Measurements from ENCODE around the gene C19orf67.

The C19orf67 gene

DNA sequence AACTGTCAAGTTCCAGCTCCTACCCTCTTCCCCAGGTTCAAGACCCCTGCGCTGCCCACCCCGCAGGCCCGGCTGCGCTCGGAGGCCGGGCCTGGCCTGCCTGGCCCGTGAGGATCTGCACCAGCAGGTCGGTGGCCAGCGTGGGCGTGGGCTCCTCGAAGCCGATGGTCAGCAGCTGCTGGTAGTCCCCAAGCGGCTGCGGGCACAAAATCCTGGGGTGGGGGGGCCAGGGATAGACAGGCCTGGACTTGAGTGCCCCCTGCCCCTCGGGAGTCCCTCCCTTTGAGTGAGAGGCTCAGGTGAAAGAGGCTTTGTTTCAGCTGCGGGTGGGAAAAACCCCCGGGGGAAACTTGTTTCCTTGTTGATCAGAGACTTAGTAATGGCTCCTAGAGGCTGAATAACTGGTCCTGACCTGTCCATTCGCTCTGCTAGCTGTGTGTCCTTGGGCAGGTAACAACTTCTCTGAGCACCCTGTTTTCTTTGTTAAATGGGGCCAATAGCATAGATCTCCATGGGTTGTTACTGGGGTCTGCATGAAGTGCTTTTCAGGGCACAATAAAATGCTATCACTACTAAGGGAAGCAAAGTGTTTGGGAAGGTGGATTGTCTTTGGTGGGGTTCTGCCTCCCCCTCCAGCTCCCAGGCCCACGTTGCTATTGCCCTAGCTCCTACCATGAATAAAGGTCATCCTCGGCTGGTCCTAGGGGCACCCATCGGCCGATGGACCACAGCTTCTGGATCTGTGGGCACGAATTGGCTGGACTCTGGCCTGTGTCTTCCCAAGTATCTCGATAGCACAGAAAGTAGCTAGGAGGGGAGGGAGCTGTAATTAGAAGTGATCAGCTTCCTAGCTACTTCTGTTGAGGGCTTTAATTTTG is 3.5 kb downstream of the C19orf67 start:
- DNase-seq (ENCODE audit: low read depth): peak; percentile 31

- DNase-seq (ENCODE audit: low read depth): peak; percentile 99
Measured at GRCh38 chr19:14080887-14081796, 4.4 kb downstream of the C19orf67 start.

- DNase-seq (ENCODE audit: low read depth): no peak
Measured at GRCh38 chr19:14078411-14078810, 7.2 kb downstream of the C19orf67 start.

DNA sequence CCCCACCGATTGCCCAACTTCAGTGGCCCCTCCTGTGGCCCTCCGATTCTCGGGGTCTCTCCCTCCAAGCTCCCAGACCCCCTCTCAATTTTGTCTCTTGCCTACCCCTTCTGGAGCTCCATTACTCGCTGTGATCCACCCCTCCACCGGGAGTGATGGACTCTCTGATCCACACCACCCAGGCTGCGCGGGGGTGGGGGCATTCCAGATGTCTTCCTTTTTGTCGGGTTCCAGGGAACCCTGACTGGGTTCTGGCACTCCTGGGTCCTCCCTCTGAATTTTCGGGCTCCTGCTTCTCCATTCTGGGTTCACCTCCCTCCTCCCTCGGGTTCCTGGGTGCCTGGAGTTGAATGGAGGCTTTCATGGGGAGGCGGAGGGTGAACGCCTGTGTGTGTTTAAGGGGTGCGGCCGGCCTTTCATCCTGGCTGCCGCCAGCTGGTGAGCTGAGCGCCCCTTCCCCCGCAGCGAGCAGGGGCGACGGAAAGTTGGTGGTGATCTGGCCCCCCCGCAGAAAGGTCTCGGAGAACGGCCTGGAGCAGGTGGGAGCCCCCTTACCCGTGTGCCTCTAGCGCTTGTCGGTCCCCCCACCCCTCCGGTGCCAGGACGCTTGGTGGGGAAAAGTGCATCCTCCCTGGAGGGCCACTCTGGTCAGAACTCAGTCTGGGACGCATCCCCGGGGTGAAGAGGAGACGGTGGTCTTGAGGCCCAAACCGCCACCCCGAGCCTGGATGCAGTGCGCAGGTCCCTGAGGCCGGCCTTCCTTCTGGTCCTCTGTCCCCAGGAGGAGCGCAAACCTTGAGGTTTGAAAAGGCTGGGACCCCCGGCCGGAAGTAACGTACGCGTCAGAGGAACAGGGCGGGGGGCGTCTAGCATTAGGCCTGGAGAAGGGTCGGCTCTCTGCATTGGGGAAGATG is 11.4 kb downstream of the C19orf67 start:
- DNase-seq (ENCODE audit: low read depth): no peak

DNA sequence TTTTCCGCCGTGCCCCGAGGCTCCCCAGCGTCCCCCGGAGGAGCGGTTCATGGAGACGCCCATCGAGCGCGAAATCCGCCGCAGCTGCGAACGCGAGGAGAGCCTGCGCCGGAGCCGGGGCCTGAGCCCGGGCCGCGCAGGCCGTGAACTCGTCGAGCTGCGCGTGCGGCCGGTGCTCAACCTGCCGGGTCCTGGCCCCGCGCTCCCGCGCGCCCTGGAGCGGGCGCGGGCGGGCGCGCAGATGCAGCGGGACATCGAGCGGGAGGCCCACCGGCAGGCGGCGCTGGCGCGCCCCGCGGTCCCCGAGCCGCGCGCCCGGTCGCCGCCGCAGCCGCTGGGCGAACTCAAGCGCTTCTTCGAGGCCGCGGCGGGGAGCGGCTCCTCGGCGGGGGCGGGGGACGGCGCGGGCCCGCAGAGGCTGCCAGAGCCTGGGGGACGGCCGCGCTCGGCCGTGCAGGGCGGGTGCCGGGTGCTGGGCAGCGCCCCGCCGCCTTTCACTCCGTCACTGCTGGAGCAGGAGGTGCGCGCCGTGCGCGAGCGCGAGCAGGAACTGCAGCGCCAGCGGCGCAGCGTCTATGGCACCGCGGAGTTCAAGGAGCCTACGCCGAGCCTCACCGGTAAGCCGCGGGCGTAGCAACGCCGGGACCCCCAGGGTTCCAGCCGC is 12.2 kb downstream of the C19orf67 start:
- DNase-seq (ENCODE audit: low read depth): peak; percentile 64

GRCh38 chr19:14072535-14073260 is 12.9 kb downstream of the C19orf67 start, which contains the start of gene MISP3:
MISP3 (plus strand) TSS chr19:14072786; CDS start chr19:14073310, 524 bp downstream.
- DNase-seq (ENCODE audit: low read depth): no peak

DNA sequence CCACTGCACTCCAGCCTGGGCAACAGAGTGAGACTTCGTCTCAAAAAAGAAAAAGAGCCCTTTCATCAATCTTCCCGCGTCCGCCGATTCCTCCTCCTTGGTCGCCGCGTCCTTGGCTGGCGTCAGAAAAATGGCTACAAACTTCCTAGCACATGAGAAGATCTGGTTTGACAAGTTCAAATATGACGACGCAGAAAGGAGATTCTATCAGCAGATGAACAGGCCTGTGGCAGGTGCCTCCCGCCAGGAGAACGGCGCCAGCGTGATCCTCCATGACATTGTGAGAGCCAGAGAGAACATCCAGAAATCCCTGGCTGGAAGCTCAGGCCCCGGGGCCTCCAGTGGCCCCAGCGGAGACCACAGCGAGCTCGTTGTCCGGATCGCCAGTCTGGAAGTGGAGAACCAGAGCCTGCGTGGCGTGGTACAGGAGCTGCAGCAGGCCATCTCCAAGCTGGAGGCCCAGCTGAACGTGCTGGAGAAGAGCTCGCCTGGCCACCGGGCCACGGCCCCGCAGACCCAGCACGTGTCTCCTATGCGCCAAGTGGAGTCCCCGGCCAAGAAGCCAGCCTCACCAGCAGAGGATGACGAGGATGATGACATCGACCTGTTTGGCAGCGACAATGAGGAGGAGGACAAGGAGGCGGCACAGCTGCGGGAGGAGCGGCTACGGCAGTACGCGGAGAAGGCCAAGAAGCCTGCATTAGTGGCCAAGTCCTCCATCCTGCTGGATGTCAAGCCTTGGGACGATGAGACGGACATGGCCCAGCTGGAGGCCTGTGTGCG is 15.1 kb downstream of the C19orf67 start:
- no peak for DNase-seq (ENCODE audit: low read depth)

GRCh38 chr19:14066134-14066533 is 19.4 kb downstream of the C19orf67 start:
- DNase-seq (ENCODE audit: low read depth): no peak

DNA sequence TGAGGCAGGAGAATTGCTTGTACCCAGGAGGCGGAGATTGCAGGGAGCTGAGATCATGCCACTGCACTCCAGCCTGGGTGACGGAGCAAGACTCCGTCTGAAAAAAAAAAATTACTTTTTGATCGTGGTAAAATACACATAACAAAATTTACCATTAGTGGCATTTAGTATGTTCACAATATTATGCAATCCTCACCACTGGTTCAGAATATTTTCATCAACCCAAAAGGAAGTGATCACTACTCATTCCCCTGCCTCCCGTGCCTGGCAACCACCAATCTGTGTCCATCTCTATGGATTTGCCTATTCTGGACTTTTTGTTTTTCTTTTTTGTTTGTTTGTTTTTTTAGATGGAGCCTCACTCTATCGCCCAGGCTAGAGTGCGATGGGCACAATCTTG is 22.5 kb downstream of the C19orf67 start:
- DNase-seq (ENCODE audit: low read depth): no peak

- DNase-seq (ENCODE audit: low read depth): no peak
Measured at GRCh38 chr19:14062558-14062855, 23.1 kb downstream of the C19orf67 start.

DNA sequence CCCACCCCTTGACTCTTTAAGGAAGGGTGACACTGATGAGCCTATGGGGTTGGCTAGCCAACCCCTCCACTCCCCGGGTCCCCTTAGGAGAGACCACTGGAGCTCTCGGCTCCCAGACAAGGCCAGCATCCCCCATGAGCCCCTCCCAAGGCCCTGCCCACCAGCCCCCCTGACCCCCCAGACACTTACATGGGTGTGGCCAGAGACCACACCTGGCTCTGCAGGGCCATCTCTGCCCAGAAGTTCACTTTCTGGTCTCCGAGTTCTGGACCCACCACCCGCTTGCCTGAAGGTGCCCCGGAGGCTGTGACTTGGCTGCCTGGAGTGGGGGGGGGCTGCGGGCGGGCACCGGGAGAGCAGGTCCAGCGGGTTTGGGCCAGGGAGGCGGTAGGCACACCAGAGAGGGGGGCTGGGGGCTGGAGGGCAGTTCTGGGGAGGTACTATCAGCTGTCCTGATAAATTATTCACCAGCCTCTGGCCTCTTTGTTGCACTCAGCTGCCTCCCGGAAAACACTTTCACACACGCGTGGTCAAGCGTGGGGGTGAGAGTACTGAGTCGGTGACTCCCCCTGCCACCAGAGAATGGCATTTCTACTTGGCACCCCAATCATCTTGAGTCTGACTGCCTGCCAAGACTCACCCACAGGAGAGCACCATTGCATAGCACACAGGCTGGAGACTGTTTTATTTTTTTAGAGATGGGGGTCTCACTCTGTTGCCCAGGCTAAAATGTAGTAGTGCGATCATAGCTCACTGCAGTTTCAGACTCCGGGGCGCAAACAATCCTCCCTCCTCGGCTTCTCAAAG is 23.6 kb downstream of the C19orf67 start, which contains the start of gene PALM3:
PALM3 (minus strand) TSS at position 326 of the 807 bp plus-strand sequence; CDS start at position 230, 96 bp downstream.
- no peak for DNase-seq (ENCODE audit: low read depth)

GRCh38 chr19:14061081-14061749 is 24.4 kb downstream of the C19orf67 start:
- no peak for DNase-seq (ENCODE audit: low read depth)

GRCh38 chr19:14059652-14060155 is 25.9 kb downstream of the C19orf67 start:
- no peak for DNase-seq (ENCODE audit: low read depth)

- peak; percentile 30 for DNase-seq (ENCODE audit: low read depth)
Measured at GRCh38 chr19:14059093-14059480, 26.5 kb downstream of the C19orf67 start.

DNA sequence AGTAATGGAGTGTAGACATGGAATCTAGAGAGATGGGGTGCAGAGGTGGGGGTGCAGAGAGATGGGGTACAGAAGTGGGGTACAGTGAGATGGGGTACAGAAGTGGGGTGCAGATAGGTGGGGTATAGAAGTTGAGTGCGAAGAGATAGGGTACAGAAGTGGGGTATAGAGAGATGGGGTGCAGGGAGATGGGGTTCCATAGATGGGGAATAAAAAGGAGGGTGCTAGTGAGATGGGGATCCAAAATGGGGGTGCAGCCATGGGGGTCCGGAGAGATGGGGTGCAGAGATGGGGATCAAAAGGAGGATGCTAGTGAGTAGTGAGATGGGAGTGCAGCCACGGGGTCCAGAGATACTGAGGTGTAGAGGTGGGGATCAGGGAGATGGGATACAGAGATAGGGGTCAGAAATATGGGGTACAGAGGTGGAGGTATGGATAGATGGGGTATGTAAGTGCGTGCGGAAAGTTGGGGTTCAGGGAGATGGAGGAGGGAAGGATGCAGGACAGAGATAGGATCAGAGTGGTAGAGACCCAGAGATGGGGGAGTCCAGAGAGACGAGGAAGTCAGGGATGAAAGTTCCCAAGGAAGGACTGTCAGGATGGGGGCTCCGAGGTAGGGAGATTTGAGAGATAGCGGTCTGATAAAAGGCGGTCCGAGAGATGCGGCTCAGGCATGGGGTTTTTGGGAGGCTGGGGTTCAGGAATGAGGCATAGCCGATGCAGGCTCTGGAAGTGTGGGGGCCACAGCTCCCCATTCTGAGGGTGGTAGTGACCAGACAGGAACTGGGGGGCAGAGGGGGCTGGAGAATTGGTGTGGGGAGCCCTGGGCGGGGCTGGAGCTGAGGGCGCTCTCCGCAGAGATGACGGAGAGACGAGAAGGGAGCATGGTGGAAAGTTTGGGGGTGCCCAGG is 27.1 kb downstream of the C19orf67 start:
- no peak for DNase-seq (ENCODE audit: low read depth)

- DNase-seq (ENCODE audit: low read depth): no peak
Measured at GRCh38 chr19:14056741-14057356, 28.7 kb downstream of the C19orf67 start.

Measured in activated T-cell treated with anti-CD3 and anti-CD28 coated beads for 24 hours (primary cell).